T-helper 22 cell (primary cell): Measurements from ENCODE around the gene AGMO.

Source experiments
- DNase-seq: peaks from one replicate; pipeline ENCODE4 v3.0.0-alpha.2; 2020; ENCODE audit warnings: low read depth

The AGMO gene

DNA sequence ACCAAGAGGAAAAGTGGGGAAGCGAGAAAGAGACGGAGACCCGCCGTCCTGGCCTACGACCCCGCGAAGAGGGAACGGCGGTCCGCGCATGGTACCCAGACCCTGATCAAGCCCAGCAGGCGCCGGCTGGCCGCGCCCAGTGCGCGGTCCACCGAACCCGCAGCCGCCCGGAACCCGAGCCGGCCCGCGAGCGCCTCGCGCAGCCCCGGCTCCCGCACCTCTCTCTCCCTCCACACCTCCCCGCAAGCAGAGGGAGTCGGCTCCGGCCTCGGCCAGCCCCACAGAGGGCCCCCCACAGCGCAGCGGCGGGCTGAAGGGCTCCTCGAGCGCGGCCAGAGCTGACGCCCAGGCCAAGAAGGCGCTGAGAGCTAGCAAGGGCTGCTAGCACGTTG lies 164.7 kb downstream of the AGMO start:
- no peak for DNase-seq

- DNase-seq, result no peak
Observed at GRCh38 chr7:15396210-15397158, 165.3 kb downstream of the AGMO start.

DNA sequence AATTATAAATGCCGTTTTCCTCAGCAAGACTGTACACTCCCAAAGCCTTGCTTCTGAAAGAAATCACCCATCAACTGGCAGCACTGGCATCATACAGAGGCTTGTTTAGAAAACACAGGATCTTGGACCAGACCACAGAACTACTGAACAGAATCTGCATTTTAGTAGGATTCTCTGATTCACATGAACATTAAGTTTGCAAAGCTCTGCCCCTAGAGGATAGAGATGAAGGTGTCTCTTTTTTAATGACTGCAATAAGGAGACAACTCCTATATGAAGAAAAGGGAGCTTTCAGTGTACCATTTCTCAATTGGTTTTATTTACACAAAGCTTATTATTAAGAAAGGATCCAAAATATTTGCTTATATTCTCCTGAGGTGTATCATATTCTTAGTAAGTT lies 172.7 kb downstream of the AGMO start:
- no peak for DNase-seq

DNA sequence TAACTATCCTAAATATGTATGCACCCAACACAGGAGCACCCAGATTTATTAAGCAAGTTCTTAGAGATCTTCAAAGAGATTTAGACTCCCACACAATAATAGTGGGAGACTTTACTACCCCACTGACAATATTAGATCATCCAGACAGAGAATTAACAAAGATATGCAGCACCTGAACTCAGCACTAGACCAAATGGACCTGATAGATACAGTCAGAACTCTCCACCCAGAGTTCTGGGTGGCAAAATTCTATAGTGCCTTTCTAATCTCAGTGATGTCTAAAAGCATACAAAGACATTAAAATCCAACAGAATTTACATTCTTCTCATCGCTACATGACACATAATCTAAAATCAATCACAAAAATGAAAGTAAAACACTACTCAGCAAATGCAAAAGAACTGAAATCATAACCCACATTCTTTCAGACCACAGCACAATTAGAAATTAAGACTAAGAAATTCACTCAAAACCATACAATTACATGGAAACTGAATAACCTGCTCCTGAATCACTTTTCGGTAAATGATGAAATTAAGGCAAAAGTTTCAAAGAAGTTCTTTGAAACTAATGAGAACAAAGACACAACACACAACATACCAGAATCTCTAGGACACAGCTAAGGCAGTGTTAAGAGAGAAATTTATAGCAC lies 183.2 kb downstream of the AGMO start:
- no peak for DNase-seq

- DNase-seq, result no peak
Observed at GRCh38 chr7:15376600-15376999, 185.2 kb downstream of the AGMO start.

- DNase-seq, result no peak
Observed at GRCh38 chr7:15370441-15370840, 191.4 kb downstream of the AGMO start.

DNA sequence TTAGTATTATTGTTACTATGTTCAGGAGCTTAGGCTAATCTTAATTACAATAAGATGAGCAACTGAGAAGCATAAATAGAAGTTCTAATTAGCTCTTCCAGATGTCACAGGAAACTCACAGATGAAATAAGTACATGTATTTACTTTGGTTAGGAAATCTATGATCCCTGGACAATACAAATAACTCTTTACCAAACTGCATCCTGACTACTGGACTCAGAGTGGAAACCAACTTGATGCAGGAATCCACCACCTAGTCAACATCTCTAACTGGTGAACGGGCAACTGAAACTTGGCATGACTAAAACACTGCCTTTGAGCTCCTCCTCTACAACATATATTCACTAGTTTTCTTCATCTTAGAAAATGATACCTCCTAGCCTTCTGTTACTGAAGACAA lies 193.2 kb downstream of the AGMO start:
- no peak for DNase-seq

- DNase-seq, result no peak
Observed at GRCh38 chr7:15367897-15368296, 193.9 kb downstream of the AGMO start.

GRCh38 chr7:15358112-15358511 lies 203.7 kb downstream of the AGMO start:
- no peak for DNase-seq

- no peak for DNase-seq
Observed at GRCh38 chr7:15352421-15353206, 209.2 kb downstream of the AGMO start.

GRCh38 chr7:15345216-15345615 lies 216.6 kb downstream of the AGMO start:
- DNase-seq, result no peak

DNA sequence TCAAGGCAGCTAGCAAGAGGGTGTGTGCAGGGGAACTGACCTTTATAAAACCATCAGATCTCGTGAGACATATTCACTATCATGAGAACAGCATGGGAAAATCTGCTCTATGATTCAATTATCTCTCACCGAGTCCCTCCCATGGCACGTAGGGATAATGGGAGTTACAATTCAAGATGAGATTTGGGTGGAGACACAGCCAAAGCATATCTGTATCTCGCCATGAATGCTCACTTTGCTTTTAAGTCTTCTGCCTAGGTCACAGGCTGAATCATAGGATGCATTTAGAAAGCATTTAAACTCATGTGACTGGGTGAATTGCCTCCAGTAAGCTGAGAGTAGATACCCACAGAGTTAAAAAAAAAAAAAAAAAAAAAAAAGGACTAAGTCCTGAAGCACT lies 220.0 kb downstream of the AGMO start:
- no peak for DNase-seq

GRCh38 chr7:15336146-15336545 lies 225.7 kb downstream of the AGMO start:
- no peak for DNase-seq

- no peak for DNase-seq
Observed at GRCh38 chr7:15335390-15335789, 226.4 kb downstream of the AGMO start.

DNA sequence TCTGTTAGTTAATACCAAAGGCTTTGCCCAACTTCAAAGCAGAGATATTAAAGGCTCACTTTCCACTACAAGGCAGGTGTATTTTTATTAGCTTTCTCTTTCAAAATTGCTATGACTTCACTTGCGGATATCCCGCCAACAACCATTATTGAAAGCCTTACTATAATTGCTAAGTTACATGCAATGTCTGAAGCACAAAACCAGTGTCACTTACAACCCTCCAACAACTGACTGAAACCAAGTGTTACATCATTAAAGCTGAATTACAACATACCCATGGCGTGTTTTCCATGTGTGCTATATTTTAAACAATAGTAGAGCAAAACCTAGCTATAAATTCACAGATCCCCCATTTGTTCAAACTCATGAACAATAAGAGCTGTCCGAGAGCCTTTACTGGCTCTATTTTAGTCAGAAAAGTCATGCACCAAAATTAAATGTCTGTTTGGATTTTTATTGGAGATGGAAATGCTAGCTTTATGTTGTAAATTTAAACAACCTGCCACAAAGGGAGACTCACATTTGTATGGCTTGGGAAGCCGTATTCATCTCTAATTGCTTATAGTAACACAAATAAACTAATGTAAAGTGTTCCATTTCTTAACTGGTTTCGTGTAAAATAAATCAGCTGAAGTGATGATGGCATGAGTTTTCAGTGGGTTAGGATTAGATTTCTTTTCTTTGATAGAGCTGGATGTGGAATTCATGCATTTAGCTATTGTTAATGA lies 227.1 kb downstream of the AGMO start:
- no peak for DNase-seq

GRCh38 chr7:15332956-15333355 lies 228.9 kb downstream of the AGMO start:
- DNase-seq, result no peak

DNA sequence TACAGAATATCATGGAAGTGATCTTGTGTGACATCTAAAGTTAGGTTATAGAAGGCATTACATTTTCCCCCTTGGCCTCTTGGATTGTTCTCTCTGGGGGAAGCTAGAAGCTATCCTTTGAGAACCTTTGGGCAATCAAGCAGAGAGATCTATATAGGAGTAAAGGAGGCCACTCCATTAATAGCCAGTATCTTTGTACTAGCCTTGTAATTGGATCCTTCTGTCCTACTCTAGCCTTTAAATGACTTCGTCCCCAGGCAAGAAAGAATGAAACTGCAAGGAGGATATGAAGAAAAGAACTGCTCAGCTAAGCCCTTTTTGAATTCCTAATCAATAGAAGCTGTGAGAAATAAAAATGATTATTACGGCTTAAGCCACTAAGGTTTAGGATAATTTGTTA lies 230.9 kb downstream of the AGMO start:
- DNase-seq, result no peak

- no peak for DNase-seq
Observed at GRCh38 chr7:15327001-15327400, 234.8 kb downstream of the AGMO start.

GRCh38 chr7:15326044-15326644 lies 235.7 kb downstream of the AGMO start:
- DNase-seq, result no peak

- no peak for DNase-seq
Observed at GRCh38 chr7:15323550-15323949, 238.3 kb downstream of the AGMO start.

GRCh38 chr7:15317215-15317614 lies 244.6 kb downstream of the AGMO start:
- no peak for DNase-seq

DNA sequence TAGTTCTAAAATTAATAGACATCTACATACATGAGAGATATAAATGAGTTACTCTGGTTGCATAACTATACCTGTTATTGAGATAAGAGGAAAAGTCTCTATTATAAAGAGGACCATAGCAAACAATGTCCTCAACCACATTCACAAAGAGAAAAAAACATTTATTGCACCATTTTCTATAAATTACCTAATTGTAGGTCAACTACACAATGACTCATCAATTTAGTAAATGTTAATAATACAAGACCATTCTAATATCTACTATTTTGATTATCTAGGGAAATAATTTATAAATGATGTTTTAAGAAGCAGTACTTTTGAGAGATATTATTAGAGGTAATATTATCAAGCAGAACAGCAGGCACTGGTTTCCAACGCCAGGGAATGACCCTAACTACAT lies 246.1 kb downstream of the AGMO start:
- DNase-seq, result no peak
